ENCODE data around the gene RGS3.

DNA sequence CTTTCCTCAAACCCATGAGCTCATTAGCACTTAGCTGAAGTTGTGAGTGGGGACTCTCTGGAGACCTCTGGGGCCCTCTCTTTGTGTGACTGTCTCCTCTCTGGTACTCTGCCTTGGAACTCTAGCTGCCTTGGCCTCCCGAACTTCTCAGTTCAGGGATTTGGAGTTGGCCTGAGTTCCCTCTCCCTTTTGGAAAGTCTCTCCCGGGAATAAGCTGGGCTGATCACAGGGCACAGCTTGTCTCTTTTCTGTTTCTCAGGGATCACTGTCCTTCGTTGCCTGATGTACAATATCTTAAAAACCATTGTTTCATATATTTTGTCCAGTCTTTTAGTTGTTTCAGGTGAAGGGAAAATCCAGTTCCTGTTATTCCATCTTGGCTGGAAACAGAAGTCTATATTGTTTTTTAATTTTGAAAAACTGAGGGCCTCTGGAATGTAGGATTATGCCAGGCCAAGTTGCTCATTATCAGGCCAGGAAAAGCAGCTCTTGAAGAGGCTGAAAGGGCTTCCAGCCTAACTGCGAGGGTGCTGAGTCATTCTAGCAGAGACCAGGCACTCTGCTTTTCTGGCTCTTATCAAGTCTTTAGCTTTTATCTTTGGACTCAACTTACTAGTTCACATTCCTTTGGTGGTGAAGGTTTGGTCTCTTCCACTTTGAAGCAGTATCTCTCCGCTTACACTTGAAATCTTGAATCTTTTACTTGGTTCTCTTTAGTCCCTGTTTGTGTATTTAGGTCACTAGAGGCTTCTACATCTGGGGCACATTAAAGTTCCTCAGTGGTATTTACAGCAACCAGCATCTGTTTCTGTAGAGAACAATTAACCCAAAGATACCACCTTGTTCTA, 8.4 kb upstream of the RGS3 start:
- TF ChIP-seq, protein P1, sequence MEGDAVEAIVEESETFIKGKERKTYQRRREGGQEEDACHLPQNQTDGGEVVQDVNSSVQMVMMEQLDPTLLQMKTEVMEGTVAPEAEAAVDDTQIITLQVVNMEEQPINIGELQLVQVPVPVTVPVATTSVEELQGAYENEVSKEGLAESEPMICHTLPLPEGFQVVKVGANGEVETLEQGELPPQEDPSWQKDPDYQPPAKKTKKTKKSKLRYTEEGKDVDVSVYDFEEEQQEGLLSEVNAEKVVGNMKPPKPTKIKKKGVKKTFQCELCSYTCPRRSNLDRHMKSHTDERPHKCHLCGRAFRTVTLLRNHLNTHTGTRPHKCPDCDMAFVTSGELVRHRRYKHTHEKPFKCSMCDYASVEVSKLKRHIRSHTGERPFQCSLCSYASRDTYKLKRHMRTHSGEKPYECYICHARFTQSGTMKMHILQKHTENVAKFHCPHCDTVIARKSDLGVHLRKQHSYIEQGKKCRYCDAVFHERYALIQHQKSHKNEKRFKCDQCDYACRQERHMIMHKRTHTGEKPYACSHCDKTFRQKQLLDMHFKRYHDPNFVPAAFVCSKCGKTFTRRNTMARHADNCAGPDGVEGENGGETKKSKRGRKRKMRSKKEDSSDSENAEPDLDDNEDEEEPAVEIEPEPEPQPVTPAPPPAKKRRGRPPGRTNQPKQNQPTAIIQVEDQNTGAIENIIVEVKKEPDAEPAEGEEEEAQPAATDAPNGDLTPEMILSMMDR (conservative IDR thresholded peaks at IDR 0.05; ENCODE audit: low read length) = no peak
- TF ChIP-seq EZH2phosphoT487 (IDR thresholded peaks at IDR 0.05; ENCODE audit: borderline replicate concordance, low read depth, low read length) = no peak
